Hematopoietic multipotent progenitor cell treated with erythropoietin and hydrocortisone succinate and interleukin-3 and kit ligand, for 17 days (in vitro differentiated cells): Measurements from ENCODE around the gene IRF7.

Experiments
- DNase-seq: peaks from one replicate; pipeline ENCODE4 v3.0.0-alpha.2; 2015; ENCODE audit warnings: low spot score

Gene IRF7

GRCh38 chr11:563812-564578 lies 51.8 kb downstream of the IRF7 start:
- no peak for DNase-seq

DNA sequence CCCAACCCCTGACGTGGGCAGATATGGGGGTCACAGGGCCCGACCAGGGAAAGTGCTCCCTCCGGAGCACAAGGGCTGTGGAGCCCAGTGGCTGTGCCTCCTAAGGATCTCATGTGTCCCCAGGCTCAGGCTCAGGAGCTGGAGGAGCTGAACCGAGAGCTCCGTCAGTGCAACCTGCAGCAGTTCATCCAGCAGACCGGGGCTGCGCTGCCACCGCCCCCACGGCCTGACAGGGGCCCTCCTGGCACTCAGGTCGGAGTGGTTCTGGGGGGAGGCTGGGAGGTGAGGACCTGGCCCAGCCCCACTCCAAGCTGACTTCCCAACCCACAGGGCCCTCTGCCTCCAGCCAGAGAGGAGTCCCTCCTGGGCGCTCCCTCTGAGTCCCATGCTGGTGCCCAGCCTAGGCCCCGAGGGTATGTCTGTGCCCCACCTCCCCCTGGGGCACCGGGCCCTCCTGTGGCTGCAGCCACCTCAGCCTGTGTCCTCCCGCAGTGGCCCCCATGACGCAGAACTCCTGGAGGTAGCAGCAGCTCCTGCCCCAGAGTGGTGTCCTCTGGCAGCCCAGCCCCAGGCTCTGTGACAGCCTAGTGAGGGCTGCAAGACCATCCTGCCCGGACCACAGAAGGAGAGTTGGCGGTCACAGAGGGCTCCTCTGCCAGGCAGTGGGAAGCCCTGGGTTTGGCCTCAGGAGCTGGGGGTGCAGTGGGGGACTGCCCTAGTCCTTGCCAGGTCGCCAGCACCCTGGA lies 52.5 kb downstream of the IRF7 start:
- no peak for DNase-seq
